SIG-M5 (cell line): ENCODE results near the gene EFS.

Source experiments
- DNase-seq: peaks from one replicate; lab custom pipeline; 2025; lab: John Stamatoyannopoulos, UW

Gene EFS

DNA sequence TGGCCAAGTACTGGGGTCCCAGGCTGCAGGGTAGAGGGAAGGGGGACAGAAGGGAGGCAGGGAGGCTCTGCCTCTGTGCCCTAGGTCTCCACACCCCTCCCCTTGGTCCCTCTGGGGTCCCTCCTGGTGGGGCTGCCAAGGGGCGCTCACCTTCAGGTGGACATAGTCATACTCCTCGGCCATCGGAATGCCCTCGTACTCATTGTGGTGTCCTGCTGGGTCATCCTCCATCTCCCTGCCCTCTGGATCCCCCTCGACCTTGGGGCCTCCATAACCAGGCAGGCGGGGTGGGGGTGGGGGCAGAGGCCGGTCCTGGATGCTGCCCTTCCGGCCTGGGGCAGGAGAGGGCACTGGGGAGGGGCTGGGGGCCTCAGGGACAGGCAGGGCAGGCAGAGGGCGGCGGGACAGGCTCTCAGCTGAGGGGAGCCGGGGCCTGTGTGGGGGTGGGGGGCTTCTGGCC lies 5.8 kb downstream of the EFS start:
- DNase-seq, result no peak

- DNase-seq, result no peak
Observed at GRCh38 chr14:23358553-23359166, 6.3 kb downstream of the EFS start.

- no peak for DNase-seq
Observed at GRCh38 chr14:23358042-23358441, 6.9 kb downstream of the EFS start.

DNA sequence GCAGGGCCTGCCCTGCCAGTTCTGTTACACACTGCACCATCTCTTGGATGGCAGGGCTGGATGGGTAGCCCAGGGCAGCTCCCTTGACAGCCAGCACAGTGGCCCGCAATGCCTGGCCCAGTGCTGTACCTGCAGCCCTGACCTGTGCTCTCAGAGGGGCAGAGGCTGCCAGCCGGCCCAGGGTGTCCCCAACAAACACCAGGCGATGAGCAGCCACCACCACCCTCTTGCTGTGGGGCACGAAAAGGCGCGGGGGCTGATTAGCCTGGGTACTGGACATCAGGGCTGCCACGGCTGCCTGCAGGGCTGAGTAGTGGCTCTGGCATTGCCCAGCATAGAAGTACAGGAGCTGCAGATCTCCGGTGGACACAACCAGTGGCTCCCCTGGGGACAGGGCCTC lies 7.7 kb downstream of the EFS start:
- DNase-seq, result no peak

GRCh38 chr14:23356662-23357061 lies 8.3 kb downstream of the EFS start:
- DNase-seq, result no peak

DNA sequence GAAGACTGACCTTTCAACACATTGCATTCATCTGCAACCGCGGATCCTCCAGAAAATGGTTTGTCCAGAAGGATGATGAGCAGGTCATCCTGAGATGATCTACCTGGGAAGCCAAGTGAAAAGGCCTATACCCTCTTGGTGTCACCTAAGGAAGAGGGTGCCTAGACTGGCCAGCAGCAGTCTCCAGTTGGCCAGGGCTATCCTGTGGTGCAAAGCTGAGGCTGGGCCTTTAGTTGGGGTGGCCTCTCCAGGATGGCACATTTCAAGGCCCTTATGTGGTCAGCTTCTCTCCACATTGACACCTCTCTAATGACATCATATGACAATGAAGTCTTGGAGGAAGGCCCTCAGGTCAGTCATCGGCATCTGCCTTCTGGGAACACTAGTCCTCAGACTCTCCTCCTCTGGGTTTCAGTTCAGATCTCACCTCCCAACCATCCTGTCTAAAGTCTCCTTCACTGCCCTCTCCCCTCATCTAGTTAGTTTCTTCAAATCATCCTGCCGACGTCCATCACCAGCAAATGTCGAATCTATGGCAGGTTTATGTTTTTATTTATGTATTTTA lies 9.0 kb downstream of the EFS start:
- no peak for DNase-seq

- DNase-seq, result no peak
Observed at GRCh38 chr14:23354990-23355389, 10.0 kb downstream of the EFS start.

- DNase-seq, result no peak
Observed at GRCh38 chr14:23353433-23353780, 11.6 kb downstream of the EFS start.

- no peak for DNase-seq
Observed at GRCh38 chr14:23352506-23353432, 12.2 kb downstream of the EFS start, which contains the start of gene SLC22A17. Gene SLC22A17 (minus strand): TSS chr14:23352887.

- no peak for DNase-seq
Observed at GRCh38 chr14:23351681-23352505, 13.1 kb downstream of the EFS start.

DNA sequence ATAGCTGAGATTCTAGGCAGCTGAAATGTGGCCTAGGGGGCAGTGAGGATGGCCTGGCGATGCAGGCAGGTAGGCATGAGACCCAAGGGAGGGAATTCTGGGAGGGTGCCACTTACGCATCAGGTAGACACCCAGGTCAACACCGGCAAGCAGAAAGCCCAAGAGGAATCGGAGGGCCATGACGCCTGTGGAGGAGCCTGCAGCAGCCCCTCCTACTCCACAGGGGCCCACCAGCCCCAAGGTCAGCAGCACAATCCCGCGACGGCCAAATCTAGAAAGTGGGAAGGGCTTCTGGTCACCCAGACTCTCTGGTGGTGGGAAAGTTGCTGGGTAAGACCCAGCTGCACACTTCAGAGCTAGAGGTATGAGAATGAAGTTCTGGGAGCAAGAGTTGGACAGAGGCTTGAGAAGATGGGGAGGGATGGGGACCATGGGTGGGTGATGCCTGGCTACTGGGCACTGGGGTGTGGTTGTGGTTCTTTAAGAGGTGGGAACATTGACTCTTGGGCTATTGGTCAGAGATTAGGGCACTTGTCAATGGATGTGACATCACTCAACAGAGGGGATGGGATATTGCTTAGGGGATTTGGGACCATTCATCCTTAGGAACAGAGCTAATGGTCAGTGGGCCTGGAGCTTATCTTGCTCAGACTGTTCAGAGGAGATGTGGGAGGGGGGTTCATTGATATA lies 15.7 kb downstream of the EFS start:
- no peak for DNase-seq

DNA sequence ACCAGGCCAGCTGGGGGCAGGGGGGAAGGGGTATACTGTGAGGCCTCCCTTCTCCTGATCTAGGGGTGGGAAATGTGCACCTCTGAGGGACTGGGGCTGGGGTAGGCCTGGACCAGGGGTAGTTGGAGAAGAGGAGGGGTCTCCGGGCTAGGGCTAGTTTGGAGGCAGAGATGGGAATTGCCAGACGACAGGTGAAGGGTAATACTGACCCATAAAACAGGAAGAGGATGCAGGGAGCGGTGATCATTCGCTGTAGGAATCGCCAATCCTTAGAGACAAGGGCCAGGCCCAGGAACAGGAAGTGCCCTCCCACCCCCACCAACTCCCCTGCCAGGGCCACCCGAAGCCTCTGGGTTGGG lies 16.7 kb downstream of the EFS start:
- DNase-seq, result no peak

GRCh38 chr14:23347406-23348296 lies 17.3 kb downstream of the EFS start:
- no peak for DNase-seq

- DNase-seq, result no peak
Observed at GRCh38 chr14:23346693-23347405, 18.1 kb downstream of the EFS start.

- DNase-seq, result no peak
Observed at GRCh38 chr14:23345987-23346692, 18.8 kb downstream of the EFS start.

DNA sequence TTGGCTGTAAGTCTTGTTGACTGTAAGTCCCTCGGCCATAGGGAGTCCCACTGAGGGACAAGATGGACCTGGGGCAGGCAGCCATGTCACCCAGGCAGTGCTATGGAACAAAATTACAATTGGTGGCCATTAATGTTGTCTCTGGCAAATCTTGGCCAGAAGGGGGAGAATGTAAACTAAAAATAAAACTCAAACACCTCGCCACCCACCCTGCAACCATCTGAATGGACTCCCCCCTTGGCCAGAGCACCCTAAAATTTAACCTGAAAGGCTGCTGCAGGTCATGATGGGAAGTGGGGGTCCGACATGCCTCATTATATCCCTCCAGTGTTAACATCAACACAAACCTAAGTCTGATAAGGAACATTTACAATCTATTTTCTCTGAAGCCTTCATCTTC lies 20.5 kb downstream of the EFS start:
- no peak for DNase-seq

DNA sequence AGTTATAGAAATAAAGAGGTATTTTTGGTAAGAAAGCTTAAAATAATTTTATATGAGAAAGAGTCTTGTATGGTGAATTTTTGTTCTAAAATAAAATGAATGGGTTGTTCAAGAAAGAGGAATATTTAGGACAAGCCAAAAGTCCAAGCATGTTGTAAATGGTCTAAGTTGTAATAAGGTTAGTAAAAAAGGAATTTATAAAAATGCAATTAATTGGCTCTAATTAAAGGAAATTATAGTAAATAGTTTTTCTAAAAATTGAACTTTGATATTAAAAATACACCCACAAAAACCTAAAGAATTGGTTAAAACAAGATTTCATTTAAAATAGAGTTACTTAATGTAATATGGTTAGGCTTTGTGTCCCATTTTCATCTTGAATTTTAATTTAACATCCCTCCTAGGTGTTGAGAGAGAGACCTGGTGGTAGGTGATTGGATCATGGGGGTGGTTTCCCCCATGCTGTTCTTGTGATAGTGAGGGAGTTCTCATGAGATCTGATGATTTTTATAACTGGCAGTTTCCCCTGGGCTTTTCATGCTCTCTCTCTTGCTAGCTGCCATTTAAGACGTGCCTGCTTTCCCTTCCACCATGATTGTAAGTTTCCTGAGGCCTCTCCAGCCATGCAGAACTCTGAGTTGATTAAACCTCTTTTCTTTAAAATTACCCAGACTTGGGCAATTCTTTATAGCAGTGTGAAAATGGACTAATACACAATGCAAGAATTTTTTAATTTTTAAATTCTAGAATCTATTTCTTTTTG lies 25.3 kb downstream of the EFS start:
- no peak for DNase-seq

GRCh38 chr14:23335623-23336022 lies 29.3 kb downstream of the EFS start:
- no peak for DNase-seq
